Measurements from ENCODE around the gene TMEM161A. TPM values are rescaled to one million over a fixed set of nuclear protein-coding genes. Genes with fewer than 3 reads are reported as not detected.

Gene TMEM161A
- total RNA-seq, 6 experiments from 2014 or later: 20.2 to 29.4 (median 22.2) TPM

DNA sequence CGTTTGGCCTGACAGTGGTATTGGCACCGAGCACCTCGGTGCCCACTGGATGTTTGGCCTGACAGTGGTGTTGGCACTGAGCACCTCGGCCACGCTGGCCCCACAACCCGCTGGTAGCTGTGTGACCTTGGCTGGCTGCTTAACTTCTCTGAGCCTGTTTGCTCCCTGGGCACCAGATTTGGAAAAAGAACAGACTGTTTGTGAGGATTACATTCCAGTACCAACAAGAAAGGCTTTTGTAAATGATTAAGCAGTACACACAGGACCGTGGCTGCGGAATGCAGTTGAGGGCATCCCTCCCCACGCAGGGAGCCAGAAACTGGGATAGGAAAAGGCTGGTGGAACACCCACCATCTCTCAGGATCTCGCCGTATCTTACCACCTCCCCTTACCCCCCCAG, 42.6 kb downstream of the TMEM161A start:
- TF ChIP-seq, protein P1, sequence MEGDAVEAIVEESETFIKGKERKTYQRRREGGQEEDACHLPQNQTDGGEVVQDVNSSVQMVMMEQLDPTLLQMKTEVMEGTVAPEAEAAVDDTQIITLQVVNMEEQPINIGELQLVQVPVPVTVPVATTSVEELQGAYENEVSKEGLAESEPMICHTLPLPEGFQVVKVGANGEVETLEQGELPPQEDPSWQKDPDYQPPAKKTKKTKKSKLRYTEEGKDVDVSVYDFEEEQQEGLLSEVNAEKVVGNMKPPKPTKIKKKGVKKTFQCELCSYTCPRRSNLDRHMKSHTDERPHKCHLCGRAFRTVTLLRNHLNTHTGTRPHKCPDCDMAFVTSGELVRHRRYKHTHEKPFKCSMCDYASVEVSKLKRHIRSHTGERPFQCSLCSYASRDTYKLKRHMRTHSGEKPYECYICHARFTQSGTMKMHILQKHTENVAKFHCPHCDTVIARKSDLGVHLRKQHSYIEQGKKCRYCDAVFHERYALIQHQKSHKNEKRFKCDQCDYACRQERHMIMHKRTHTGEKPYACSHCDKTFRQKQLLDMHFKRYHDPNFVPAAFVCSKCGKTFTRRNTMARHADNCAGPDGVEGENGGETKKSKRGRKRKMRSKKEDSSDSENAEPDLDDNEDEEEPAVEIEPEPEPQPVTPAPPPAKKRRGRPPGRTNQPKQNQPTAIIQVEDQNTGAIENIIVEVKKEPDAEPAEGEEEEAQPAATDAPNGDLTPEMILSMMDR (IDR thresholded peaks at IDR 0.05): no peak
- peak; percentile 40 for TF ChIP-seq POLR2A (IDR thresholded peaks at IDR 0.05)
- peak overlapping the region in 2 of 3 donors; percentile 42 to 58 for H3K4me3 ChIP-seq
- H3K36me3 ChIP-seq: peaks cover 0 to 5% (median 0%) of the 10 kb centered on the region in 4 donors
- no peaks in the 10 kb centered on the region for H3K27me3 ChIP-seq
- intact Hi-C loops (cut with DNase I): no loop called here
- peaks cover 0 to 53% (median 27%) of the 10 kb centered on the region in 4 donors for H3K4me1 ChIP-seq
- DNase-seq: peak in 1 of 3 donors; percentile 72
- ATAC-seq: peak; percentile 3 to 44 (median 13)
- H3K9me3 ChIP-seq: no peaks in the 10 kb centered on the region
- WGBS (ENCODE audit: insufficient coverage, low coverage, low lambda C conversion rate, missing lambda C conversion rate): 41% methylated on average over 7 of the region's 11 CpGs
- H3K27ac ChIP-seq: peak overlapping the region; percentile 85 to 98 (median 91)

DNA sequence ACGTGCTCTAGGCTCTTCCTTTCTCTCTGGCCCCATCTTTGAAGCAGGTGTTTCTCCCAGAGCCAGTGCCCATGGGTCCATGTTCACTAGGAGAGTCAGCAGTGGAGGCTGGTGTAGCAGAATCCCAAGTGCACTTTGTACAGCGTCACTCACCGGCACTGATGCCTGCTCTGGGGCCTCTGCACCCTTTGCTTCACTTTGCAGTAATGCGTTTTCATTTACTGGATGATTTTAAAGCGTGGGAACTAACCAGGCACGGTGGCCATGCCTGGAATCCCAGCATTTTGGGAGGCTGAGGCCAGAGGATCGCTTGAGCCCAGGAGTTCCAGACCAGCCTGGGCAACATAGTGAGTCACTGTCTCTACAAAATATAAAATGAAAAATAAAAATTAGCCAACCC, 43.8 kb downstream of the TMEM161A start:
- no peaks in the 10 kb centered on the region for H3K9me3 ChIP-seq
- ATAC-seq: no peak
- H3K27ac ChIP-seq: peak overlapping the region in 2 of 3 donors; percentile 91 to 98
- peaks cover 0 to 41% (median 21%) of the 10 kb centered on the region in 4 donors for H3K4me1 ChIP-seq
- intact Hi-C loops (cut with DNase I): no loop called here
- no peaks in the 10 kb centered on the region for H3K27me3 ChIP-seq
- H3K4me3 ChIP-seq: no peak overlapping the region
- peaks cover 0 to 5% (median 0%) of the 10 kb centered on the region in 4 donors for H3K36me3 ChIP-seq
- no peak for TF ChIP-seq POLR2A (IDR thresholded peaks at IDR 0.05)
- TF ChIP-seq, protein P1 (IDR thresholded peaks at IDR 0.05): no peak
- 73% methylated on average over 7 of the region's 7 CpGs for WGBS (ENCODE audit: insufficient coverage, low coverage, low lambda C conversion rate, missing lambda C conversion rate)
- DNase-seq: no peak

DNA sequence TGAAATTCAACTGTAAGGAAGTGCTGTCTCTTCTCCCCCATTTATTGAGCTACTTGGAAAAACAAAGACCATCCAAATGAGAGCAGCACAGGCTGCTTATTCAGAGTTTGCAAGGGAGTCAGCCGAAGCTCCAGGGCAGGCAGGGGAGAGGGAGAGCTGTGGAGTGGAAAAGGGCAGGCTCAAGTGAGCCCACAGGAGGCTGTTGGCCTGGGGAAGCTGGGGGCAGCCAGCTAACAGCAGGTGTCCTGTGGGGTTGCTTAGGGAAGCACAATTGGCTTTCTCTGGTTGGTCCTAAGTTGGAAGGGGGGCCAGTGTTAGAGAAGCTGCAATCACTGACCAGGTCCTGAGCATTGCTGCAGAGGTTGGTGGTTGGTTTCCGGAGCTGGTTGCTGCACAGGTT, 50.6 kb downstream of the TMEM161A start:
- no peak overlapping the region for H3K27ac ChIP-seq
- H3K4me1 ChIP-seq: no peaks in the 10 kb centered on the region
- no peaks in the 10 kb centered on the region for H3K9me3 ChIP-seq
- H3K36me3 ChIP-seq: no peaks in the 10 kb centered on the region
- intact Hi-C loops (cut with DNase I): no loop called here
- H3K4me3 ChIP-seq: no peak overlapping the region
- WGBS (ENCODE audit: insufficient coverage, low coverage, low lambda C conversion rate, missing lambda C conversion rate): 67% methylated on average over 1 of the region's 2 CpGs
- TF ChIP-seq, protein P1 (IDR thresholded peaks at IDR 0.05): no peak
- no peak for TF ChIP-seq POLR2A (IDR thresholded peaks at IDR 0.05)
- DNase-seq (no peak), ATAC-seq (peak in 1 of 4 donors; percentile 15)
- no peaks in the 10 kb centered on the region for H3K27me3 ChIP-seq

DNA sequence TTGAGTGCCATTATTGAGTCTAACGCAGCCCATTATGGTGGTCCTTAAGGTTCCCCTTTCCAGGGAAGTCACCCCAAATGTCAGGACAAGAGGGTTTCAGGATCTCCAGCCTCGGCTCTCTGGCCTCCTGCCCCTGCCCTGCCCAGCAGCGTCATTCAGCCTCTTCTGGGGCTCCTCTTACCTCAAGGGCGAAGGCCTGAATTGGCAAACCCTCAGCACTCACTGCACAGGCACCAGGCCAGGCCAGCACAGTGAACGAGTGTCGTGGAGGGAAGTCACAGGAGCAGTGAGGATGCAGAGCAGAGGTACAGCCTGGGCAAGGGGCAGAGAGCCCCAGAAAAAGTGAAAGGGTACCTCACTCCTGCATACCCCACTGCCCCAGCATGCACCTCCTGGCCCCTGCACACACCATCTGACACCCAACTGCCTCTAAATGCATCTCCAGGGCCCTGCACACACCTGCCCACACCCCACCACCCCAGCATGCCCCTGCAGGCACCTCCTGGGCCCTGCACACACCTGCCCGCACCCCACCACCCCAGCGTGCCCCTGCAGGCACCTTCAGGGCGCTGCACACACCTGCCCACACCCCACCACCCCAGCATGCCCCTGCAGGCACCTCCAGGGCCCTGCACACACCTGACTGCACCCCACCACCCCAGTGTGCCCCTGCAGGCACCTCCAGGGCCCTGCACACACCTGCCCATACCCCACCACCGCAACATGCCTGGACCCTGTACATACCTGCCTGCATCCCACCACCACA, 54.7 kb downstream of the TMEM161A start:
- Histone ChIP-seq H3K4me1 (peaks cover 0 to 18% (median 5%) of the 10 kb centered on the region in 4 donors), H3K9me3 (no peaks in the 10 kb centered on the region), H3K4me3 (no peak overlapping the region), H3K27me3 (no peaks in the 10 kb centered on the region), H3K27ac (no peak overlapping the region), H3K36me3 (no peaks in the 10 kb centered on the region)
- intact Hi-C loops (cut with DNase I): no loop called here
- DNase-seq: no peak
- WGBS (ENCODE audit: insufficient coverage, low coverage, low lambda C conversion rate, missing lambda C conversion rate): 73% methylated on average over 4 of the region's 10 CpGs
- ATAC-seq: peak in 1 of 4 donors; percentile 6
- TF ChIP-seq POLR2A (IDR thresholded peaks at IDR 0.05): no peak
- TF ChIP-seq, protein P1 (IDR thresholded peaks at IDR 0.05): no peak
